HepG2 (cell line): Measurements from ENCODE around the gene RNF6. TPM values are rescaled to one million over a fixed set of nuclear protein-coding genes. Genes with fewer than 3 reads are reported as not detected.

Experiments used
- ATF7-NPFF ChIP-seq: sonication (generic); formaldehyde crosslinking; IDR thresholded peaks from 2 replicates; pipeline ENCODE4 v1.8.1; 2023; ENCODE audit warnings: mild to moderate bottlenecking, low read depth, missing genetic modification reagents, moderate library complexity
- CAMTA2 ChIP-seq: sonication (generic); formaldehyde crosslinking; IDR thresholded peaks from 2 replicates; pipeline ENCODE4 v1.4.0; 2020; ENCODE audit warnings: mild to moderate bottlenecking, missing genetic modification reagents, borderline replicate concordance
- EED ChIP-seq: sonication (generic); formaldehyde crosslinking; IDR thresholded peaks from 2 replicates; pipeline ENCODE4 v1.5.0; 2020; ENCODE audit warnings: mild to moderate bottlenecking, missing genetic modification reagents
- HCFC1 ChIP-seq: fragments of 150-350 bp; IDR thresholded peaks from 2 replicates; pipeline ENCODE4 v1.6.1; 2014; ENCODE audit warnings: low read depth, low read length
- HDAC6 ChIP-seq: fragments of 200-600 bp; sonication (generic); IDR thresholded peaks from 2 replicates; pipeline ENCODE4 v1.7.0; 2017; ENCODE audit warnings: mild to moderate bottlenecking, antibody characterized with exemption, low read length, low read depth
- HMG20A ChIP-seq: IDR thresholded peaks from 2 replicates; pipeline ENCODE4 v1.6.1; 2016; ENCODE audit warnings: borderline replicate concordance
- HOXA9 ChIP-seq: sonication (generic); formaldehyde crosslinking; IDR thresholded peaks from 2 replicates; pipeline ENCODE4 v1.8.1; 2022; ENCODE audit warnings: missing genetic modification reagents, mild to moderate bottlenecking, moderate library complexity, borderline replicate concordance
- KLF6 ChIP-seq: IDR thresholded peaks from 2 replicates; pipeline ENCODE4 v1.8.0; 2016; ENCODE audit warnings: missing biosample characterization, missing genetic modification reagents
- NONO ChIP-seq, 2 experiments: fragments of 450-650 bp in 1 of 2; sonication (generic) in 1 of 2; formaldehyde crosslinking in 1 of 2; IDR thresholded peaks in 1 of 2; conservative IDR thresholded peaks in 1 of 2; 2 replicates each; pipeline versions ENCODE4 v1.6.1 to v1.8.0; 2017 to 2022; ENCODE audit warnings: mild to moderate bottlenecking in 1 of 2, missing genetic modification reagents in 1 of 2, moderate library complexity in 1 of 2
- PLRG1 ChIP-seq: fragments of 450-650 bp; conservative IDR thresholded peaks from 2 replicates; pipeline ENCODE4 v1.6.1; 2016
- RARG ChIP-seq: sonication (generic); formaldehyde crosslinking; IDR thresholded peaks from 2 replicates; pipeline ENCODE4 v1.4.0; 2020; ENCODE audit warnings: low read depth, mild to moderate bottlenecking, missing genetic modification reagents
- SUZ12 ChIP-seq: fragments of 150-350 bp; IDR thresholded peaks from 2 replicates; pipeline ENCODE4 v1.6.1; 2014; ENCODE audit warnings: low read depth, low read length
- TBL1XR1 ChIP-seq: fragments of 150-350 bp; IDR thresholded peaks from 2 replicates; pipeline ENCODE4 v1.6.1; 2014; ENCODE audit warnings: borderline replicate concordance, low read length; ENCODE audit not compliant: partially characterized antibody
- ZNF225 ChIP-seq: sonication (generic); formaldehyde crosslinking; IDR thresholded peaks from 2 replicates; pipeline ENCODE4 v1.4.0; 2020; ENCODE audit warnings: mild to moderate bottlenecking, missing genetic modification reagents
- ZNF256 ChIP-seq: sonication (generic); formaldehyde crosslinking; conservative IDR thresholded peaks from 2 replicates; pipeline ENCODE4 v1.4.0; 2020; ENCODE audit warnings: missing genetic modification reagents
- ZNF282 ChIP-seq: fragments of 450-650 bp; IDR thresholded peaks from 2 replicates; pipeline ENCODE4 v1.6.1; 2018; ENCODE audit not compliant: partially characterized antibody
- ZNF382 ChIP-seq: sonication (generic); formaldehyde crosslinking; IDR thresholded peaks from 2 replicates; pipeline ENCODE4 v1.5.0; 2020; ENCODE audit warnings: missing genetic modification reagents, mild to moderate bottlenecking, borderline replicate concordance
- ZNF550 ChIP-seq: sonication (generic); formaldehyde crosslinking; IDR thresholded peaks from 2 replicates; pipeline ENCODE4 v1.4.0; 2020; ENCODE audit warnings: mild to moderate bottlenecking, missing genetic modification reagents, borderline replicate concordance
- ZNF558 ChIP-seq: sonication (generic); formaldehyde crosslinking; IDR thresholded peaks from 2 replicates; pipeline ENCODE4 v1.9.0; 2022; ENCODE audit warnings: mild to moderate bottlenecking, missing genetic modification reagents, borderline replicate concordance
- ZNF598 ChIP-seq: sonication (generic); formaldehyde crosslinking; IDR thresholded peaks from 2 replicates; pipeline ENCODE4 v1.5.1; 2020; ENCODE audit warnings: mild to moderate bottlenecking, missing genetic modification reagents, borderline replicate concordance
- polyA plus RNA-seq, 8 experiments: library from polyadenylated mRNA; depleted of rRNA in 3 of 8; stranded (reverse) in 7 of 8; unstranded in 1 of 8; fragments of >200 nt; fragmentation: Illumina TruSeq in 4 of 8; extraction: Trizol in 4 of 8; gene quantifications; 2 replicates each; pipeline versions ENCODE4 v1.2.1 to v1.2.3, GENCODE V29; 2011 to 2016; ENCODE audit warnings: low read depth in 4 of 8, missing spikeins in 1 of 8, mixed read lengths in 1 of 8; ENCODE audit not compliant: insufficient read depth in 1 of 8
- total RNA-seq, 5 experiments: library from RNA; depleted of rRNA; stranded (reverse); fragments of >200 nt; fragmentation: Illumina TruSeq; extraction: Trizol; gene quantifications; 2 replicates each; pipeline ENCODE4 v1.2.3, GENCODE V29; 2016; ENCODE audit warnings: low read depth in 1 of 5
- TF ChIP-seq, protein P1 (sequence below): sonication (generic); formaldehyde crosslinking; IDR thresholded peaks from 2 replicates; pipeline ENCODE4 v1.4.0; 2020; ENCODE audit warnings: missing genetic modification reagents
- TF ChIP-seq, protein P2 (sequence below): sonication (generic); formaldehyde crosslinking; IDR thresholded peaks from 2 replicates; pipeline ENCODE4 v1.5.0; 2020; ENCODE audit warnings: missing genetic modification reagents, mild to moderate bottlenecking, borderline replicate concordance
- TF ChIP-seq, protein P3 (sequence below): sonication (generic); formaldehyde crosslinking; IDR thresholded peaks from 2 replicates; pipeline ENCODE4 v1.9.0; 2021; ENCODE audit warnings: missing genetic modification reagents, mild to moderate bottlenecking, borderline replicate concordance

RNF6 gene
- total and polyA plus RNA-seq, 2 of the 13 experiments (the other 11 are each of a cell fraction or from before 2014, with no cell fraction given), result 14.6 to 36.8 TPM

DNA sequence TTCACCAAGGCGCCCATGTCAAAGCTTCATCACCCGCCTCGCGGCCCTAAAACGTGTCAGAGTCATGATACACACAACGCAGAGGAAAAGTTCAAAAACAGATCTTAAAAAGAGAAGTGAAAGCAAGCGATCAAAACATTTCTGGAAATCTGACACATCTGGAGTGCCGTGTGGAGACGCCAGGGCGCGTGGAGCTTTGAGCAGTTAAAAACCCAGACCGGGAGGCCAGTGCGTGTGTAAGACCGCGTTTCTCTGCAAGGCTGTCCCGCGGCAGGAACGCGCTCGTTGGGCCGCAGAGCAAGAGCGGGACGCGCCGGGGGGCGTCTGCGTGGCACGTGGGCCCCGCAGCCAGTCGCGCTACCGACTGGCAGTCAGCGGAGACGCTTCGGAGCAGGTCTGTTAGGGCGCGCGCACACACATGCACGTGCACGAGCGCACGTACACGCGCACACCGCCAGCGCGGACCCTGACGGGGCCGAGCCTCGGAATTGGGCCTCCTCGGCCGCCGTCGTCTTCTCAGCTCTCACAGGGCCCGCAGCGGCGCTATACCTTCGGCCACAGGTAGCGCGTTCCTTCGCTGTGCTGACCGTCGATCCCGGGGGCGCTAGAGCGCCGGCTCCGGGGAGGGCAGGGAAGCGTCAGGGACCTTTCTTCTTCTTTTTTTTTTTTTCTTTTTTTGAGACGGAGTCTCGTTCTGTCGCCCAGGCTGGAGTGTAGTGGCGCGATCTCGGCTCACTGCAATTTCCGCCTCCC, 35.8 kb downstream of the RNF6 start (continued):
- TF ChIP-seq, protein P1, sequence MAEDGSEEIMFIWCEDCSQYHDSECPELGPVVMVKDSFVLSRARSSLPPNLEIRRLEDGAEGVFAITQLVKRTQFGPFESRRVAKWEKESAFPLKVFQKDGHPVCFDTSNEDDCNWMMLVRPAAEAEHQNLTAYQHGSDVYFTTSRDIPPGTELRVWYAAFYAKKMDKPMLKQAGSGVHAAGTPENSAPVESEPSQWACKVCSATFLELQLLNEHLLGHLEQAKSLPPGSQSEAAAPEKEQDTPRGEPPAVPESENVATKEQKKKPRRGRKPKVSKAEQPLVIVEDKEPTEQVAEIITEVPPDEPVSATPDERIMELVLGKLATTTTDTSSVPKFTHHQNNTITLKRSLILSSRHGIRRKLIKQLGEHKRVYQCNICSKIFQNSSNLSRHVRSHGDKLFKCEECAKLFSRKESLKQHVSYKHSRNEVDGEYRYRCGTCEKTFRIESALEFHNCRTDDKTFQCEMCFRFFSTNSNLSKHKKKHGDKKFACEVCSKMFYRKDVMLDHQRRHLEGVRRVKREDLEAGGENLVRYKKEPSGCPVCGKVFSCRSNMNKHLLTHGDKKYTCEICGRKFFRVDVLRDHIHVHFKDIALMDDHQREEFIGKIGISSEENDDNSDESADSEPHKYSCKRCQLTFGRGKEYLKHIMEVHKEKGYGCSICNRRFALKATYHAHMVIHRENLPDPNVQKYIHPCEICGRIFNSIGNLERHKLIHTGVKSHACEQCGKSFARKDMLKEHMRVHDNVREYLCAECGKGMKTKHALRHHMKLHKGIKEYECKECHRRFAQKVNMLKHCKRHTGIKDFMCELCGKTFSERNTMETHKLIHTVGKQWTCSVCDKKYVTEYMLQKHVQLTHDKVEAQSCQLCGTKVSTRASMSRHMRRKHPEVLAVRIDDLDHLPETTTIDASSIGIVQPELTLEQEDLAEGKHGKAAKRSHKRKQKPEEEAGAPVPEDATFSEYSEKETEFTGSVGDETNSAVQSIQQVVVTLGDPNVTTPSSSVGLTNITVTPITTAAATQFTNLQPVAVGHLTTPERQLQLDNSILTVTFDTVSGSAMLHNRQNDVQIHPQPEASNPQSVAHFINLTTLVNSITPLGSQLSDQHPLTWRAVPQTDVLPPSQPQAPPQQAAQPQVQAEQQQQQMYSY (CRISPR knock-in tag), result 0 out of 2 replicates have a peak, but pooled peaks have one; percentile 34
- TF ChIP-seq ATF7-NPFF (CRISPR knock-in tag) (peak; percentile 80; the same call in 1 of the 2 replicates), ZNF550 (CRISPR knock-in tag) (0 out of 2 replicates have a peak, but pooled peaks have one; percentile 81), ZNF256 (CRISPR knock-in tag) (no peak), NONO (IDR thresholded peaks at IDR 0.05) (no peak), NONO (CRISPR knock-in tag; conservative IDR thresholded peaks at IDR 0.05) (peak; percentile 91), ZNF282 (no peak), ZNF598 (peak; percentile 85; the same call in 1 of the 2 replicates), ZNF382 (CRISPR knock-in tag) (no peak), TBL1XR1 (no peak), ZNF225 (peak; percentile 83), KLF6 (CRISPR knock-in tag) (peak; percentile 72), ZNF558 (peak; percentile 53; the same call in 1 of the 2 replicates), PLRG1 (no peak), EED (CRISPR knock-in tag) (0 out of 2 replicates have a peak, but pooled peaks have one; percentile 74), HCFC1 (no peak), CAMTA2 (CRISPR knock-in tag) (0 out of 2 replicates have a peak, but pooled peaks have one; percentile 48), SUZ12 (no peak), RARG (CRISPR knock-in tag) (no peak), HDAC6 (no peak), HOXA9 (CRISPR knock-in tag) (peak; percentile 35; the same call in 1 of the 2 replicates), HMG20A (no peak)
- TF ChIP-seq, protein P2, sequence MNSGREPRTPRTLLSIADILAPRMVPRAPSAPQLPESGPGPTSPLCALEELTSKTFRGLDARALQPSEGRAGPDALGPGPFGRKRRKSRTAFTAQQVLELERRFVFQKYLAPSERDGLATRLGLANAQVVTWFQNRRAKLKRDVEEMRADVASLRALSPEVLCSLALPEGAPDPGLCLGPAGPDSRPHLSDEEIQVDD, result peak; percentile 93; the same call in 1 of the 2 replicates
- TF ChIP-seq, protein P3, sequence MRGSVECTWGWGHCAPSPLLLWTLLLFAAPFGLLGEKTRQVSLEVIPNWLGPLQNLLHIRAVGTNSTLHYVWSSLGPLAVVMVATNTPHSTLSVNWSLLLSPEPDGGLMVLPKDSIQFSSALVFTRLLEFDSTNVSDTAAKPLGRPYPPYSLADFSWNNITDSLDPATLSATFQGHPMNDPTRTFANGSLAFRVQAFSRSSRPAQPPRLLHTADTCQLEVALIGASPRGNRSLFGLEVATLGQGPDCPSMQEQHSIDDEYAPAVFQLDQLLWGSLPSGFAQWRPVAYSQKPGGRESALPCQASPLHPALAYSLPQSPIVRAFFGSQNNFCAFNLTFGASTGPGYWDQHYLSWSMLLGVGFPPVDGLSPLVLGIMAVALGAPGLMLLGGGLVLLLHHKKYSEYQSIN, result no peak
